A673 (cell line): ENCODE measurements around the gene ATG10.

Source experiments
- CTCF ChIP-seq: fragments of 300-800, 200-600 bp; sonication (generic); conservative IDR thresholded peaks from 2 replicates; pipeline ENCODE4 v1.5.1; 2017; ENCODE audit warnings: low read depth, mild to moderate bottlenecking, antibody characterized with exemption, low read length, moderate library complexity, mixed read lengths
- EZH2 ChIP-seq: fragments of 200-600 bp; sonication (generic); IDR thresholded peaks from 2 replicates; pipeline ENCODE4 v1.6.1; 2017; ENCODE audit warnings: borderline replicate concordance, low read depth, mild to moderate bottlenecking, mixed read lengths, antibody characterized with exemption, low read length; ENCODE audit not compliant: poor library complexity, severe bottlenecking

- TF ChIP-seq CTCF = no peak
- no peak for TF ChIP-seq EZH2
Observed at GRCh38 chr5:82130602-82131001, 158.8 kb downstream of the ATG10 start.
